ENCODE results near the gene OR52M1.
"Not testable (repeated sequence)": the region's sequence is repeated elsewhere in the genome, so short reads cannot be mapped to it uniquely, and the experiment has no call there.

Gene OR52M1

GRCh38 chr11:4544891-4545290 is at the start of gene OR52M1:
Gene OR52M1 (plus strand): TSS chr11:4545191. CDS start chr11:4545191, 0 bp downstream.
- no peak for DNase-seq

GRCh38 chr11:4495487-4495886 is 49.5 kb upstream of the OR52M1 start:
- DNase-seq, result no peak

GRCh38 chr11:4495986-4496385 is 49.0 kb upstream of the OR52M1 start:
- no peak for DNase-seq

GRCh38 chr11:4496557-4497248 is 48.3 kb upstream of the OR52M1 start:
- no peak for DNase-seq

- DNase-seq, result no peak
Measured at GRCh38 chr11:4508886-4509285, 36.1 kb upstream of the OR52M1 start.

- DNase-seq, result no peak
Measured at GRCh38 chr11:4511282-4512245, 33.4 kb upstream of the OR52M1 start.

GRCh38 chr11:4514196-4514595 is 30.8 kb upstream of the OR52M1 start:
- DNase-seq, result no peak

- DNase-seq, result no peak
Measured at GRCh38 chr11:4522339-4522738, 22.7 kb upstream of the OR52M1 start.

GRCh38 chr11:4522752-4523151 is 22.2 kb upstream of the OR52M1 start:
- no peak for DNase-seq

GRCh38 chr11:4523666-4524065 is 21.3 kb upstream of the OR52M1 start:
- DNase-seq, result no peak

GRCh38 chr11:4527926-4528325 is 17.1 kb upstream of the OR52M1 start:
- no peak for DNase-seq

- DNase-seq, result not testable (repeated sequence)
Measured at GRCh38 chr11:4531686-4532085, 13.3 kb upstream of the OR52M1 start.

- DNase-seq, result peak; percentile 8
Measured at GRCh38 chr11:4539603-4540219, 5.3 kb upstream of the OR52M1 start.

GRCh38 chr11:4541071-4541470 is 3.9 kb upstream of the OR52M1 start:
- no peak for DNase-seq

- no peak for DNase-seq
Measured at GRCh38 chr11:4543561-4543960, 1.4 kb upstream of the OR52M1 start.

GRCh38 chr11:4546878-4547277 is 1.9 kb downstream of the OR52M1 start:
- DNase-seq, result no peak

- no peak for DNase-seq
Measured at GRCh38 chr11:4547416-4547815, 2.4 kb downstream of the OR52M1 start.

- no peak for DNase-seq
Measured at GRCh38 chr11:4551346-4551979, 6.5 kb downstream of the OR52M1 start.

GRCh38 chr11:4559527-4560440 is 14.8 kb downstream of the OR52M1 start:
- no peak for DNase-seq

GRCh38 chr11:4560467-4560866 is 15.5 kb downstream of the OR52M1 start:
- no peak for DNase-seq

- DNase-seq, result no peak
Measured at GRCh38 chr11:4565371-4565770, 20.4 kb downstream of the OR52M1 start.

GRCh38 chr11:4569075-4569474 is 24.1 kb downstream of the OR52M1 start:
- DNase-seq, result no peak
